Hair follicle dermal papilla cell (primary cell): ENCODE data around the gene WBP11. TPM values are rescaled to one million over a fixed set of nuclear protein-coding genes. Genes with fewer than 3 reads are reported as not detected.

Experiments
- total RNA-seq: library from RNA; depleted of rRNA; stranded (reverse); fragments of >200 nt; gene quantifications from 2 replicates; pipeline ENCODE4 v1.2.3, GENCODE V29; 2012

WBP11 gene
- 10.0 and 12.3 TPM in 2 replicates for total RNA-seq

DNA sequence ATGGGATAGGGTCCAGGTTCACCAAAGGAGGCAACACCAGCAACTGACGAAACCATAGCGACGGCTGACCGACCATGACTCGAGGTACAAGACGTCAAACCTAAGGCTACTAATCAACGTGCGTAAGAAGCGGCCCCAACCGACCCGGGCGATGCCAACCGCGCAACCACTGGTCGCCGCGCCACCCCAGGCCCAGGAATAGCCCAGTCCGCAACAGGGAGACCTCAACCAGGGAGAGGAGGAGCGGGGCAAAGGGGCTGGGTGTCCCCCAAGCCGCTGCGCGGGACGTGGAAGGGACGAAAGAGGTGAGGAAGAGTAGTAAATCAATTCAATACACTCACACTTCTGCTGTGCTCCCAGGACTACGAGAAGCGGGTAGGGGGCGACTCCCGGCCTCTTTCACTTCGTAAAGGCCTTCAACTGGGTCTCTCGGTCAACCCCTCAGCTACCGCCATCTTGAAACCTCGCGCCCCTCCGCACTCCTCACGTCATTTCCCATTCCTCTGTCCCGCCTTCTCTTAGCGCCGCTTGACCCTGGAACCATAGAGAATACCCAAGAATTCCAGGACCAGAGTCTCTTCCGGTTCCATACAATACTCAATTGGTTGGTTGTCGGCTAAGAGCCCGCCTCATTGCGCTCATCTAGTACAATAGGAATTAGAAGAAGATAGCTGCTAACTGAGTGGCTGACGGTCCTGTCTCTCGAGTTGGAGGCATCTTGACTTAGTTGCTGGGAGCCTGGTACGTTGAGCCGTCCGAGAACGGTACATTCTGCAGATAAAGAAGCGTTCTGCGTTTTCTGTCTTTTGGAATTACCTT, at the start of gene WBP11, which contains the start of gene C12orf60:
Gene WBP11 (minus strand): TSS at position 468 of the 819 bp plus-strand sequence. CDS start 2,095 bp downstream, outside the sequence.
Gene C12orf60 (plus strand): TSS at position 660 of the 819 bp plus-strand sequence. CDS start 19,266 bp downstream, outside the sequence.

DNA sequence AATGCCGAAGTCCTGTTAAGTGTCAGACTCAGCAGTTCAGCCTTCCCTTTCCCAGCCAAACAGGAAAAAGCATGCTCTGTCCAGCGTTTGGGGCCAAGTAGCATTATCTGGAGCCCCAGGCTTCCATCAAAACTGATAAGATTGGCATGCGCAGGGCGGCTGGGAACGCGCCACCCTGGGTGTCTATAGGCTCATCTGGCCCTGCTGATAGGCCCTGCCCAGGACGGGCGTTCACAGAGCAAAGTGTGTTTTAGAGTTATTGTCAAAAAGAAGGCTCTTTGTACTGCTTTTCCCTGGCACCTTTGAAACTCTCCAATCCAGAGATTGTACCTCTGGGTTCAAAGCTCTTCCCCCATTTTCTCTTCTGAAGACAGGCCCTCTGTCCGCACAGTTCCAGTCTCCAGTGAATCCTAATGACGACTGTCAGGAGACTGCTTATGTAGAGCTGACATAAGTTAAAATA, 40.2 kb upstream of the WBP11 start, which contains the start of gene ART4:
Gene ART4 (minus strand): TSS at position 102 of the 463 bp plus-strand sequence. CDS start 413 bp downstream, outside the sequence.

DNA sequence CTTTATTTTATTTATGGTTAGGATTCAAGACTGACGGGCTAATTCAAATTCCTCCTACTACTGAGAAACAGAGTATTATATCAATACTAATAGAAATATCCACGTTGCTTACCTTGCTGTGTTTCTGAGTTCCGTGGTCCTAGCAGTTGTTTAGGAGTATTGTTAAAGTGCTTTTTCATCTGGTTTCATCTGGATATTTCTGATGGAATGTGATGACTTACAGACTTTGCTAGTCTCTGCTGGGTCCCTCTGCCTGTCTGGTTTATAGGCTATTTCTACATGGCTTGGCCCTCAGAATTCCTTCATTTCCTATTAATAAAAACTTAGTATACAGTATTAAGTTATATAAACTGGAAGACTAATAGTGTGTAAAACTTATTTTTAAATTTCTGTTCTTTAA, 10.7 kb upstream of the WBP11 start, which contains the start of gene SMCO3:
Gene SMCO3 (minus strand): TSS at position 169 of the 400 bp plus-strand sequence. CDS start 7,502 bp downstream, outside the sequence.

Other genes with a start within 250 kb of the WBP11 start
- gene PLBD1, start 235.6 kb downstream of the WBP11 start, total RNA-seq: 1.9 and 3.1 TPM in 2 replicates
- gene GUCY2C, start 106.9 kb downstream of the WBP11 start, total RNA-seq: not detected in 2 replicates
- 0.49 and 0.65 TPM in 2 replicates for gene C12orf60, start 192 bp upstream of the WBP11 start, total RNA-seq
- gene SMCO3, start 10.7 kb upstream of the WBP11 start, total RNA-seq: not detected in 2 replicates
- gene ART4, start 40.0 kb upstream of the WBP11 start, total RNA-seq: not detected in 2 replicates
- gene MGP, start 82.4 kb upstream of the WBP11 start, total RNA-seq: 0.85 TPM in 1 of 2 replicates, not detected in the other
- gene ERP27, start 135.1 kb upstream of the WBP11 start, total RNA-seq: not detected in 2 replicates
- 3.2 and 10.2 TPM in 2 replicates for gene ARHGDIB, start 158.1 kb upstream of the WBP11 start, total RNA-seq
- gene PDE6H, start 169.6 kb upstream of the WBP11 start, total RNA-seq: not detected in 2 replicates